CD4-positive, alpha-beta T cell treated with Interleukin-17A for 1 hour (primary cell): ENCODE data around the gene DHRS9.
A peak's percentile ranks its signal among the peaks of the same experiment; 100 is the strongest.
"Not testable (repeated sequence)": the region's sequence is repeated elsewhere in the genome, so short reads cannot be mapped to it uniquely, and the experiment has no call there.

Source experiments
- DNase-seq: peaks from one replicate; pipeline ENCODE4 v3.0.0-alpha.2; 2020

The DHRS9 gene

GRCh38 chr2:169095621-169096105 is 26.3 kb downstream of the DHRS9 start:
- no peak for DNase-seq

GRCh38 chr2:169104848-169105247 is 35.5 kb downstream of the DHRS9 start:
- no peak for DNase-seq

- DNase-seq, result peak; percentile 28
Observed at GRCh38 chr2:169105476-169105875, 36.1 kb downstream of the DHRS9 start.

GRCh38 chr2:169106134-169106533 is 36.8 kb downstream of the DHRS9 start:
- DNase-seq, result no peak

- no peak for DNase-seq
Observed at GRCh38 chr2:169106563-169107545, 37.5 kb downstream of the DHRS9 start.

GRCh38 chr2:169107645-169108044 is 38.3 kb downstream of the DHRS9 start:
- DNase-seq, result peak; percentile 70

- DNase-seq, result no peak
Observed at GRCh38 chr2:169108099-169108884, 38.9 kb downstream of the DHRS9 start.

GRCh38 chr2:169109502-169110409 is 40.4 kb downstream of the DHRS9 start:
- peak; percentile 76 for DNase-seq

GRCh38 chr2:169110419-169110818 is 41.1 kb downstream of the DHRS9 start:
- no peak for DNase-seq

GRCh38 chr2:169110916-169111315 is 41.6 kb downstream of the DHRS9 start:
- no peak for DNase-seq

- DNase-seq, result no peak
Observed at GRCh38 chr2:169112841-169113240, 43.5 kb downstream of the DHRS9 start.

GRCh38 chr2:169114056-169114455 is 44.7 kb downstream of the DHRS9 start:
- DNase-seq, result no peak

GRCh38 chr2:169116327-169116726 is 47.0 kb downstream of the DHRS9 start:
- DNase-seq, result no peak

GRCh38 chr2:169116993-169117392 is 47.6 kb downstream of the DHRS9 start:
- DNase-seq, result no peak

- no peak for DNase-seq
Observed at GRCh38 chr2:169118060-169118459, 48.7 kb downstream of the DHRS9 start.

GRCh38 chr2:169119123-169119760 is 49.9 kb downstream of the DHRS9 start:
- DNase-seq, result no peak

GRCh38 chr2:169119851-169120250 is 50.5 kb downstream of the DHRS9 start:
- no peak for DNase-seq

- DNase-seq, result no peak
Observed at GRCh38 chr2:169129703-169130243, 60.4 kb downstream of the DHRS9 start.

GRCh38 chr2:169131587-169132512 is 62.5 kb downstream of the DHRS9 start:
- peak; percentile 71 for DNase-seq

GRCh38 chr2:169134272-169134671 is 64.9 kb downstream of the DHRS9 start:
- DNase-seq, result not testable (repeated sequence)
